GM23248 (cell line): ENCODE results near the gene ZDHHC14.

Experiments used
- EZH2 ChIP-seq: fragments of 200-600 bp; sonication (generic); IDR thresholded peaks from 2 replicates; pipeline ENCODE4 v1.6.1; 2018; ENCODE audit warnings: antibody characterized with exemption, mild to moderate bottlenecking; ENCODE audit not compliant: insufficient read depth, poor library complexity, severe bottlenecking
- EZH2phosphoT487 ChIP-seq: fragments of 200-600 bp; sonication (generic); IDR thresholded peaks from 2 replicates; pipeline ENCODE4 v1.6.1; 2018; ENCODE audit warnings: antibody characterized with exemption, moderate library complexity, mild to moderate bottlenecking, low read depth; ENCODE audit not compliant: insufficient read depth

DNA sequence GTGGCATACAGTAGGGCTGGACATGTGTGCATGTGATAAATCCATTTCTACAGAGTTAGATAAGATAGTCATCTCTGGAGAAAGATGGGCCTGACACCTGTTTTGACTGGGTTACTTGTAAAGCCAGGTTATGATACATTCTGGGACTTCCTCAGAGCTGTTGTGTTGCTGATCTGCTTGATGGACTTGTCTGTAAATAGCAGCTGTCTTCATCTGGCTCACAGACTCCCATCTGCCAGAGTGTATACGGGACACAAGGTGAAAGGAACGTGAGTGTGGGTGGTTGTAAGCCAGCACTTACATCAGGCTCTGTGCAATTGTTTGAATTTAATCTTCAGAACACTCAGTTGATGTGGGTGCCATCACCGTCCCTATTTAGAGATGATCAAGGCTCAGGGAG lies 49.8 kb downstream of the ZDHHC14 start:
- TF ChIP-seq EZH2 = no peak
- TF ChIP-seq EZH2phosphoT487 = no peak
